Prostate gland (tissue), 2 donors: ENCODE measurements around the gene ABCB8.

Experiments used
- POLR2A ChIP-seq: fragments of 450-650 bp; IDR thresholded peaks from one replicate; pipeline ENCODE4 v1.6.1; 2016; ENCODE audit warnings: antibody characterized with exemption, mild to moderate bottlenecking
- TF ChIP-seq, protein P1 (sequence below), 4 experiments: fragments of 200-600 bp in 2 of 4; fragments of 450-650 bp in 2 of 4; sonication (generic) in 2 of 4; IDR thresholded peaks; 1 replicate in 3 of 4; 2 replicates in 1 of 4; pipeline ENCODE4 v1.5.1; 2016 to 2019; ENCODE audit warnings: antibody characterized with exemption in 4 of 4, mild to moderate bottlenecking in 2 of 4, moderate library complexity in 2 of 4

DNA sequence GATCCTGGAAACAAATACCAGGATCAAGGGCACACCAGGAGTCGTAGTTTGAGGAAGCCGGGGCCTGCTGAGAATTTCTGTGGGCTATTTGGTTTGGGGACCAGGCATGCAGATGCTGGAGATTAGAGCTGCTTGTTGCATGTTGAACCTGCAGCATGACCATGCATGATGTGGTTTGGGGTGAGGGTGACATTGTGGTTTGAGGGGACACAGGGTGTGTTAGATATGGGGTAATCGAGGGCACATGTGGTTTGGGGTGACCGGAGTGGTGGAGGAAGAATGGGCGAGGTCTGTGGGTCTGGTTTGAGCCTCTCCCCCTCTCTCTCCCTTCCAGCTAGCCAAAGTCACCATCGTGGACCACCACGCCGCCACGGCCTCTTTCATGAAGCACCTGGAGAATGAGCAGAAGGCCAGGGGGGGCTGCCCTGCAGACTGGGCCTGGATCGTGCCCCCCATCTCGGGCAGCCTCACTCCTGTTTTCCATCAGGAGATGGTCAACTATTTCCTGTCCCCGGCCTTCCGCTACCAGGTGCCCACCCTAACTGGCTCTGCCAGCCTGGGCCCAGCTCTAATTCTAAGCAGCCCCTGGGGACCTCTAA, 27.3 kb upstream of the ABCB8 start:
- TF ChIP-seq, protein P1, sequence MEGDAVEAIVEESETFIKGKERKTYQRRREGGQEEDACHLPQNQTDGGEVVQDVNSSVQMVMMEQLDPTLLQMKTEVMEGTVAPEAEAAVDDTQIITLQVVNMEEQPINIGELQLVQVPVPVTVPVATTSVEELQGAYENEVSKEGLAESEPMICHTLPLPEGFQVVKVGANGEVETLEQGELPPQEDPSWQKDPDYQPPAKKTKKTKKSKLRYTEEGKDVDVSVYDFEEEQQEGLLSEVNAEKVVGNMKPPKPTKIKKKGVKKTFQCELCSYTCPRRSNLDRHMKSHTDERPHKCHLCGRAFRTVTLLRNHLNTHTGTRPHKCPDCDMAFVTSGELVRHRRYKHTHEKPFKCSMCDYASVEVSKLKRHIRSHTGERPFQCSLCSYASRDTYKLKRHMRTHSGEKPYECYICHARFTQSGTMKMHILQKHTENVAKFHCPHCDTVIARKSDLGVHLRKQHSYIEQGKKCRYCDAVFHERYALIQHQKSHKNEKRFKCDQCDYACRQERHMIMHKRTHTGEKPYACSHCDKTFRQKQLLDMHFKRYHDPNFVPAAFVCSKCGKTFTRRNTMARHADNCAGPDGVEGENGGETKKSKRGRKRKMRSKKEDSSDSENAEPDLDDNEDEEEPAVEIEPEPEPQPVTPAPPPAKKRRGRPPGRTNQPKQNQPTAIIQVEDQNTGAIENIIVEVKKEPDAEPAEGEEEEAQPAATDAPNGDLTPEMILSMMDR (IDR thresholded peaks at IDR 0.05), result no peak
- TF ChIP-seq POLR2A, result no peak
